HK-2 (cell line): Measurements from ENCODE around the gene PSAPL1.

Experiments used
- DNase-seq: peaks from one replicate; pipeline ENCODE4 v3.0.0-alpha.2; 2018; ENCODE audit not compliant: unreplicated experiment

Gene PSAPL1

GRCh38 chr4:7382634-7383014 lies 52.1 kb downstream of the PSAPL1 start:
- DNase-seq, result no peak

- no peak for DNase-seq
Measured at GRCh38 chr4:7381890-7382633, 52.7 kb downstream of the PSAPL1 start.

GRCh38 chr4:7381221-7381889 lies 53.4 kb downstream of the PSAPL1 start:
- DNase-seq, result no peak
